Small intestine (tissue), 7 donors: ENCODE results near the gene DYNC2LI1. TPM values are rescaled to one million over a fixed set of nuclear protein-coding genes. Genes with fewer than 3 reads are reported as not detected.

Source experiments
- DNase-seq, 2 donors: peaks; one replicate each; pipeline versions ENCODE4 v3.0.0 to v3.0.0-alpha.2; 2013
- FAIRE-seq: peaks from 2 replicates; lab custom pipeline; 2012; peaks lifted over from hg19 to GRCh38; lab: Jason Lieb, UNC
- H3K27ac ChIP-seq, 3 donors: one replicate each; pipeline ENCODE4 v1.5.1; 2013; ENCODE audit warnings: low read length in 2 of 3, mild to moderate bottlenecking in 2 of 3, control low read depth in 1 of 3, inconsistent platforms in 1 of 3, low read depth in 1 of 3, moderate library complexity in 1 of 3
- H3K27me3 ChIP-seq, 3 donors: one replicate each; pipeline ENCODE4 v1.6.1; 2013; ENCODE audit warnings: low read length in 3 of 3, inconsistent platforms in 1 of 3; ENCODE audit not compliant: control insufficient read depth in 3 of 3, insufficient read depth in 3 of 3
- H3K36me3 ChIP-seq, 3 donors: one replicate each; pipeline ENCODE4 v1.6.1; 2013; ENCODE audit warnings: low read length in 3 of 3, inconsistent platforms in 1 of 3, low read depth in 1 of 3, mild to moderate bottlenecking in 1 of 3, moderate library complexity in 1 of 3; ENCODE audit not compliant: control insufficient read depth in 3 of 3, insufficient read depth in 2 of 3
- H3K4me1 ChIP-seq, 3 donors: one replicate each; pipeline ENCODE4 v1.6.1; 2013; ENCODE audit warnings: low read length in 2 of 3, inconsistent platforms in 1 of 3, low read depth in 1 of 3, mild to moderate bottlenecking in 1 of 3, moderate library complexity in 1 of 3; ENCODE audit not compliant: control insufficient read depth in 3 of 3, insufficient read depth in 2 of 3
- H3K4me3 ChIP-seq, 3 donors: one replicate each; pipeline ENCODE4 v1.5.1; 2013; ENCODE audit warnings: low read length in 3 of 3, control low read depth in 1 of 3, inconsistent platforms in 1 of 3, low read depth in 1 of 3, mild to moderate bottlenecking in 1 of 3, moderate library complexity in 1 of 3
- H3K9me3 ChIP-seq, 2 donors: one replicate each; pipeline ENCODE4 v1.6.1; 2013; ENCODE audit warnings: low read depth in 1 of 2, low read length in 1 of 2; ENCODE audit not compliant: control insufficient read depth in 2 of 2, insufficient read depth in 1 of 2
- WGBS, 3 donors: extraction: QIAGEN DNeasy Blood & Tissue Kit; methylation state at CpG; one replicate each; pipeline ENCODE4 v1.1.7; 2013; 5-methylcytosine and 5-hydroxymethylcytosine counted together
- polyA plus RNA-seq, 4 donors: library from polyadenylated mRNA; stranded (reverse) in 3 of 4; unstranded in 1 of 4; fragments of 200-250 nt in 3 of 4; fragments of 120-200 nt in 1 of 4; gene quantifications; one replicate each; pipeline versions ENCODE4 v1.2.1 to v1.2.3, GENCODE V29; 2013
- donor health status: healthy with polysubstance abuse.
- donor health status: control.
- donor health status: control.
- donor health status: Bipolar disorder and iron deficiency.
- donor health status: healthy.

Gene DYNC2LI1
- polyA plus RNA-seq, 4 donors: 21.8 to 68.6 (median 48.1) TPM

DNA sequence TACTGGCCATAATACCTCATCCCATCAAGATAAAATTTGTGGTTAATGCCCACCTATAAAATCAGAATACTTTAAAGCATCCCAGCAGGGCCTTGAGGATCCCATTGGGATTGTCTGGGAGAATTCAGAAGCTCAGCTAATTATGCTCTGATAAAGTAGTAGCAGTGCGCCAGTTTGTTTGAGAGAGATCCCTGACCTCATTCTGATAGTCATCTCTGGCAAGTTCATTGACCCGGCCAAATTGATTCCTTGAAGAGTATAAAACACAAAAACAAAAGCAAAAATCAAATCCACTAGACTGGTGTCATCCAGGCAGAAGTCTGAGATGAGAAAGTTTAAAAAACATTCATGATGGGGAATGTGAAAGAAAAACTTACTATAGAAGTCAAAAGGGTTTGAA, 50.7 kb downstream of the DYNC2LI1 start:
- Histone ChIP-seq H3K4me3 (no peak overlapping the region), H3K27ac (no peak overlapping the region), H3K36me3 (peaks cover 0 to 40% (median 20%) of the 10 kb centered on the region in 3 donors), H3K27me3 (no peaks in the 10 kb centered on the region), H3K9me3 (no peaks in the 10 kb centered on the region), H3K4me1 (peaks cover 0 to 9% (median 0%) of the 10 kb centered on the region in 3 donors)
- no peak for DNase-seq
- FAIRE-seq: no peak
- 45 to 73% (median 46%) methylated on average over 2 of the region's 2 CpGs for WGBS, 3 donors

DNA sequence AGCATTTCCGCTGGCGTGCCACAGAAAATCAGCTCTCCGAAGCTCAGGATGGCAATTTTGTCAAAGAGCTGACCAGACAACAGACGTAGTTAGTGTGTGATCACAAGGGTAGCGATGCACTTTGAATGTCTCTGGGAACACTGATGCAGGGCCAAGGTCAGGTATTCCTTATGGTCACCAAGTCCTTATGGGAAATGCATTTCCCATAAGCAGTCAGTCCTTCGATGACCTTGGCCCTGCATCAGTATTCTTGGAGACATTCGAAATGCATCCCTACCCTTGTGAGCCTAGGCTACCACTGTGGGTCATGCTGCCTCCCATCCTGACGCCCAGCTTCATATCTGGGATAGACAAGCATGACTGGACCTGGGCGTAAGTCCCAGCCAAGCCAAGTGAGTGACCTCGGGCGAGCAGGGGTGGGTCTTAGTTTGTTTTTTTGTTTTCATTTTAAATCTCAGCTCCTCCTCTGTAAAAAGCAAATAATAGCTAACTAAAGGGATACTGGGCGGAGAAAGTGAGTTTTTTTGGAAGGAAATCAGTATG, 51.2 kb downstream of the DYNC2LI1 start:
- H3K36me3 ChIP-seq: peaks cover 0 to 40% (median 20%) of the 10 kb centered on the region in 3 donors
- H3K4me1 ChIP-seq: peaks cover 0 to 5% (median 0%) of the 10 kb centered on the region in 3 donors
- 87 to 90% (median 89%) methylated on average over 12 of the region's 12 CpGs for WGBS, 3 donors
- no peak overlapping the region for H3K27ac ChIP-seq
- H3K9me3 ChIP-seq: no peaks in the 10 kb centered on the region
- H3K4me3 ChIP-seq: no peak overlapping the region
- FAIRE-seq (no peak), DNase-seq (no peak)
- H3K27me3 ChIP-seq: no peaks in the 10 kb centered on the region

DNA sequence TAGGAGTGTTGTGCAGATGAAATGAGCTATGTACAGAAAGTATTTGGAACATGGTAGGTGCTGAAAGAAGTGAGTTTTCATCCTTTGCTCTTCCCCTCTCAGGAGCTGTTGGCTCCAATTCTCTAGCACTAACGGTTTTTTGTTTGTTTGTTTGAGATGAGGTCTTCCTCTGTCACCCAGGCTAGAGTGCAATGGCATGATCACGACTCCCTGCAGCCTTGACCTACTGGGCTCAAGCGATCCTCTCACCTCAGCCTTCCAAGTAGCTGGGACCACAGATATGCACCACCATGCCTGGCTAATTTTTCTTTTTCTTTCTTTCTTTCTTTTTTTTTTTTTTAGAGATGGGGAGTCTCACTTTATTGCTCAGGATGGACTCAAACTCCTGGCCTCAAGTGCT, 52.0 kb downstream of the DYNC2LI1 start:
- Histone ChIP-seq H3K4me1 (peaks cover 0 to 7% (median 0%) of the 10 kb centered on the region in 3 donors), H3K4me3 (no peak overlapping the region), H3K9me3 (no peaks in the 10 kb centered on the region), H3K27ac (no peak overlapping the region), H3K27me3 (no peaks in the 10 kb centered on the region), H3K36me3 (peaks cover 0 to 38% (median 20%) of the 10 kb centered on the region in 3 donors)
- FAIRE-seq (no peak), DNase-seq (no peak)
- 69 to 72% (median 70%) methylated on average over 3 of the region's 3 CpGs for WGBS, 3 donors

DNA sequence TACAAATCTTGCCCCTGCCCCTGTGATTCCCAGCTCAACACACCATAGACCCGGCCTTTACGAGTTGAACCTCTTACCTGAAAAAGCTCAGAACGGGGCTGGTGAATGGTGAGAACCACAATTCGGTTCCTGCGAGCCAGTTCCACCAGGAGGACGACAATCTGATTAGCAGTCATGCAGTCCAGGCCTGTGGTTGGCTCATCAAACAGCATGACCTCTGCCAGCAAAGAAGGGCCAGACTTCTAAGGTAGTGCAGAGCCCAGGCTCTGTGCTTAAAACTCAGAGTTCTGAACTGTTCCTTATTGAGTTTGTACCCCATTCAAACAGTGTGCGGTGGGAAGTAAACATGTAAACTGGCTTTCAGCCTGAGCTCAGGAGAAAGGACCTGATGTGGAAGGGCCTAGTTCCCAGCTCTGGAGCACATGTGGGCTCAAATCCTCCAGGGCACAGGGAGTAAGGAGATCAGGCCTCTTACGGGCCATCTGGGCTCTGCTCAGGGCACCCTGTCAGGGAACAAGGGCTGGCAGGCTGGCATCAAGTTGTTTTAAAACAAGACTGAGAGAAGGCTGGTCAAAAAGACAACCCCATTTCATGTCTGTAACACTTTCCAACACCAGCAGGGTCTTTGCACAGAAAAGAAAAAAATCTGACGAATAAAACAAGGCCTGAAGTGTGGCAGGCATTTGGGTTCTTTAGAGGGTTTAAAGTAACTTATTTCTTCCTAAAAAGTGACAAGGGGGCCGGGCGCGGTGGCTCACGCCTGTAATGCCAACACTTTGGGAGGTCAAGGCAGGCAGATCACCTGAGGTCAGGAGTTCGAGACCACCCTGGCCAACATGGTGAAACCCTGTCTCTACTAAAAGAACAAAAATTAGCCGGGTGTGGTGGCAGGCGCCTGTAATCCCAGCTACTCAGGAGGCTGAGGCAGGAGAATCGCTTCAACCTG, 52.7 kb downstream of the DYNC2LI1 start:
- Histone ChIP-seq H3K27ac (no peak overlapping the region), H3K4me3 (no peak overlapping the region), H3K4me1 (peaks cover 0 to 10% (median 1%) of the 10 kb centered on the region in 3 donors), H3K9me3 (no peaks in the 10 kb centered on the region), H3K36me3 (peaks cover 0 to 36% (median 20%) of the 10 kb centered on the region in 3 donors), H3K27me3 (peaks cover 0 to 3% (median 0%) of the 10 kb centered on the region in 3 donors)
- no peak for FAIRE-seq
- no peak for DNase-seq
- 92 to 97% (median 94%) methylated on average over 17 of the region's 17 CpGs for WGBS, 3 donors

DNA sequence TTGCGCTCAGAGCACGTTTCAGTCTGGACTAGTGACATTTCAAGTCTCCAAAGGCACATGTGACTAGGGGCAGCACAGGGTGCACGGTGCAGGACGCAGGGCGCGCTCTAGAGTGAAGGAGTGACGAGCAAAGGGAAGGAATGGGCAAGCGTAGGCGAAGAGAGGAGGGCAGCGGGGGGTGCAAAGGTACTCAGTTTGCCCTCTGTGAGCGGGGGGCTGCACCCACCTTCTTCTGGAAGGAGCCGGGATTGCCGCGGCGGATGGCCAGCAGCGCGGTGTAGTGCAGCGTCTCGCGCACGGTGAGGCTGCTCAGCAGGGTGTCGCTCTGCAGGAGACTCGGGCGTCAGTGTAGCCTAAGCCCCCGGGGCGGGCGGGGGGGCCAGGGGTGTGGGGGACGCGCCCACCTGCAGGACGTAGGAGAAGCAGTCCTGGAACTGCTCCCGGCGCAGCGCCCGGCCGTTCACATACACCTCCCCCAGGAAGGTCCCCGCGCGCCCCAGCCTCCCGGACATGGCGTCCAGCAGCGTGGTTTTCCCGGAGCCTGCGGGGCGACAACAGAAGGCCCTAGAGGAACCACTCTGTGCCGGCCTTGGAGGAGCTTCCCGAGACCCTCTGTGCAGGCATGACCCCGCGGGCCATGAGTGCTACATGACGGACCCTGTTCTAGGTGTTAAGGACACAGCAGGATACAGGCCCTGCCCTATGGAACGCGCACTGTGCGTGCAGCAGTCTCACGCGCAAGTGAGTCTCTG, 57.9 kb downstream of the DYNC2LI1 start:
- peaks cover 0 to 3% (median 0%) of the 10 kb centered on the region in 3 donors for H3K27me3 ChIP-seq
- peak overlapping the region; percentile 12 to 43 (median 30) for H3K4me3 ChIP-seq
- no peak overlapping the region for H3K27ac ChIP-seq
- FAIRE-seq (no peak), DNase-seq (peak; percentile 53 to 69)
- peaks cover 2 to 22% (median 4%) of the 10 kb centered on the region in 3 donors for H3K4me1 ChIP-seq
- H3K9me3 ChIP-seq: no peaks in the 10 kb centered on the region
- WGBS, 3 donors: 5 to 9% (median 8%) methylated on average over 38 to 54 of the region's 54 CpGs
- peaks cover 0 to 8% (median 5%) of the 10 kb centered on the region in 3 donors for H3K36me3 ChIP-seq

DNA sequence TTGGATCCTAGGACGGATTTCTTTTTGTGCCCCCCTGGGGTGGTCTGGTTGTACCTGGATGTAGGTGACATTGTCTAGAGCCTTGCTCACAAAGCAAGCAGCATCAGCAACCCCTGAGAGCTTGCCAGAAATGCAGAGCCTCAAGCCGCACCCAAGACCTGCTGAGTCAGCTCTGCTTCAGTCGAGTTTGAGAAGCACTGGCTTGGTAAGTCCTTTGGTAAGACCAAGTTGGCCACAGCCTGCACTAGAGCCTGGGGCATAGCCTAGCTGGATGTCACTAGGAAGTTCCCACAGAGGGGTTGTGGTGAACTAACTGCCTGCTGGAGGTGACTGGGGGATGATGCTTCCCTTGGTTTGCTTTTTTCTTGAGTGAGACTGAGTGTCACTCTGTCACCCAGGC, 58.6 kb downstream of the DYNC2LI1 start:
- H3K4me3 ChIP-seq: peak overlapping the region in 2 of 3 donors; percentile 30 to 43
- no peak for FAIRE-seq
- H3K9me3 ChIP-seq: no peaks in the 10 kb centered on the region
- H3K4me1 ChIP-seq: peaks cover 2 to 22% (median 4%) of the 10 kb centered on the region in 3 donors
- H3K36me3 ChIP-seq: peaks cover 0 to 8% (median 5%) of the 10 kb centered on the region in 3 donors
- H3K27me3 ChIP-seq: peaks cover 0 to 3% (median 0%) of the 10 kb centered on the region in 3 donors
- H3K27ac ChIP-seq: peak overlapping the region in 1 of 3 donors; percentile 5
- DNase-seq: peak; percentile 51 to 81
- 31 to 46% (median 32%) methylated on average over 3 of the region's 3 CpGs for WGBS, 3 donors

DNA sequence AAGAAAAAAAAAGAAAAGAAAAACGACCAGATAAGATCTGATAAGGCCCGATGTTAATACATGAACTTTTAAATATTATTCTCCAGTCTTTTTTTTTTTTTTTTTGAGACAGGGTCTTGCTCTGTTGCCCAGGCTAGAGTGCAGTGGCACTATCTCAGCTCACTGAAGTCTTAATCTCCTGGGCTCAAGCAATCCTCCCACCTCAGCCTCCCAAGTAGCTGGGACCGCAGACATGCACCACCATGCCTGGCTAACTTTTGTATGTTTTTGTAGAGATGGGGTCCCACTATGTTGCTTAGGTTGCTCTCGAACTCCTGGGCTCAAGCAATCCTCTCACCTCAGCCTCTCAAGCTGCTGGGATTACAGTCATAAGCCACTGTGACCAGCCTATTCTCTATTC, 63.2 kb downstream of the DYNC2LI1 start:
- H3K4me3 ChIP-seq: peak overlapping the region in 2 of 3 donors; percentile 54 to 80
- H3K4me1 ChIP-seq: peaks cover 0 to 24% (median 4%) of the 10 kb centered on the region in 3 donors
- peaks cover 0 to 16% (median 2%) of the 10 kb centered on the region in 3 donors for H3K36me3 ChIP-seq
- H3K27ac ChIP-seq: peak overlapping the region in 1 of 3 donors; percentile 91
- no peaks in the 10 kb centered on the region for H3K27me3 ChIP-seq
- 69 to 79% (median 70%) methylated on average over 4 of the region's 4 CpGs for WGBS, 3 donors
- FAIRE-seq (no peak), DNase-seq (no peak)
- no peaks in the 10 kb centered on the region for H3K9me3 ChIP-seq
